HS-27A (cell line): ENCODE measurements around the gene PDLIM1.
"Not testable (repeated sequence)": the region's sequence is repeated elsewhere in the genome, so short reads cannot be mapped to it uniquely, and the experiment has no call there.

Experiments used
- DNase-seq: peaks from one replicate; pipeline ENCODE4 v3.0.0-alpha.2; 2012; ENCODE audit warnings: low read depth, missing footprints

PDLIM1 gene

DNA sequence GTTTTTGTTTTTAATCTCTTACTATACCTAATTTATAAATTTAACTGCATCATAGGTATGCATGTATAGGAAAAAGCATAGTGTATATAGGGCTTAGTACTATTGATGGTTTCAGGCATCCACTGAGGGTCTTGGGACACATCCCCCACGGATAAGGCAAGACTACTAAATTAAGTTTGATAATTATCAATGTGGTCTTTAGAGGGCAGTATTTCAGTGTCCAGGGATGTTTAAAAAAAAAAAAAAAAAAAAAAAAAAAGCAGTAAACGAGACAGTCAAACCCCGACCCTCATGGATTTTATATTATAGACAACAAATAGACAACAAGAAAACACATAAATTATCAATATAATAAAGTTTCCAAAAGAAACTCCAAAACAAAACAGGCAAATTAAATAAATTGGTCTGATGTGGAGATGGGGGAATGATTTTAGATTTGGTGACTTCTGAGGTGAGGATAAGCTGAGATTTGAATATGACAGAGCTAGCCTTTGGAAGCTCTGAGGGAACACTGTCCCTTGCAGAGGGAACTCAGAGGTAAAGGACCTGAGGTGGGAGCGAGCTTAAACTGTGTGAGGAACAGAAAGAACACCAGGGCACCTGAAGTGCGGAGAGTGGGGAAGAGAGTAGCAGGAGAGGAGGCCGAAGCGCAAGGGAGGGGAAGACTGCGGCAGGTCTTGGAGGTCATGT, 82.0 kb downstream of the PDLIM1 start:
- DNase-seq, result no peak

DNA sequence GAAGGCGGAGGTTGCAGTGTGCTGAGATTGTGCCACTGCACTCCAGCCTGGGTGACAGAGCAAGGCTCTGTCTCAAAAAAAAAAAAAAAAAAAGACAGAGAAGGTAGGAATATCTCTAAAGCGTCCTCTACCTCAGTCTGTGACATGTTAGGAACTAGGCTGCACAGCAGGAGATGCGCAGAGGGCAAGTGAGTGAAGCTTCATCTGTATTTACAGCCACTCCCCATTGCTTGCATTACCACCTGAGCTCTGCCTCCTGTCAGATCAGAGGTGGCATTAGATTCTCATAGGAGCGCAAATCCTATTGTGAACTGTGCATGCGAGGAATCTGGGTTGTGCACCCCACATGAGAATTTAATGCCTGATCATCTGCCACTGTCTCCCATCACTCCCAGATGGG, 87.9 kb downstream of the PDLIM1 start:
- not testable (repeated sequence) for DNase-seq

DNA sequence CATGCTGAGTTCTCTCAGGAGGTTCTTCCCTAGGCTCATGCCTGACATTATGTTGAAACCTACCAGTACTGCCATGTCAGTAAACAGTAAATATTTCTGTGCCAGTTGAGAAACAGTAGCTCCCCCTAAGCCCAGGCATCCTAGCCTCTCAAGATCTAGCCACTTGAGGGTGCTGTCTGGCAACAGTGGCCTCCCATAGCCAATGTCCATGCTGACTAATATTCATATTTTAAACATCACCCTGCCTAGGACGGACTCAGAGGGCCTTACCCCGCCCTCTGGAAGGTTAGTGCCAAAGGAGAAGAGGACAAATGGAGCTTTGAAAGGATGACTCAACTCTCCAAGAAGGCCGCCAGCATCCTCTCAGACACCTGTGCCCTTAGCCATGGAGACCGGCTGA, 89.1 kb downstream of the PDLIM1 start:
- no peak for DNase-seq

- no peak for DNase-seq
These were observed 94.8 kb downstream of the PDLIM1 start for GRCh38 chr10:95196046-95196445.

DNA sequence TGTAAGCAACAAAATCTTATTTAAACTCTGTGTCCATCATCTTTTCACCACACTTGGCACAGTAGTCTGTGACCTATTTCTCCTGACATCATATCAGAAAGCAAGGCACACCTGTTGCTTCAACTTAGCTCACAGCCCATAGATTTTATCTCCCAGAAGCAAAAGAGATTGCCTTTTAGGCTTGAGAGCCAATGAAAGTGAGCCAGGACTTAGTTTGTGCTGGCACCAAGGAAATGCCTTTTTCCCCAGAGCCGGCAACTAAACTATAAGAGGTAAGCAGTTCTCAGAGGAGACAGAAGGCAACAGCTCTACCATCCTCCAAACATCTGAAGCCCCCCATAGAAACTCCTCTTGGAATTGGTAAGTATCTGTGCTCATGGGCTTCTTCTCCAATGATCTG, 96.9 kb downstream of the PDLIM1 start, which contains the start of gene ACSM6:
Gene ACSM6, plus strand, starts transcription at position 295 of the 400 bp plus-strand sequence. CDS start 248 bp downstream, outside the sequence.
- DNase-seq, result no peak

DNA sequence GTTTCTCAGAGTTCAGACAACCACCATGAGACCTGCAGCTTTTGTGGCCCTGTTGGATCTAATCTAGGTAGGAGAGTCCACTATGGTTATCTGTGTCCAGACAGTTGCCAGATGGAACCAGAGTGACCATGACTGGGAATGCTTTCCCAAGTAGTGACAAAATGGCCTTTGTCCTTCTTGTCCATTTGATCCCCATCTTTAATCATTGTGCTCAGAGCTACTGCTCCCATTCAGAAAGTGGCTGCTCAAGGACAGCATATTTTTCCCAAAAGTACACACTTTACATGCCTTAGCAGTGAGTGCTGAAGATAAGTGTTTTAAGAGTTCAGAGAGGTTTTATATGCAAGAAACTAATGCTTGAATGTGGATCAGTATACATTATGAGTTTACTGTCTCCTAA, 102.2 kb downstream of the PDLIM1 start:
- no peak for DNase-seq

GRCh38 chr10:95187617-95188016, 103.2 kb downstream of the PDLIM1 start:
- DNase-seq, result no peak
